Ovary (tissue), 9 donors: ENCODE results near the gene RNF166. TPM values are rescaled to one million over a fixed set of nuclear protein-coding genes. Genes with fewer than 3 reads are reported as not detected.

Experiments used
- DNase-seq, 5 donors: peaks; one replicate each; pipeline ENCODE4 v3.0.0-alpha.2; 2019 to 2020
- H3K27ac ChIP-seq, 2 donors: fragments of 200-600 bp; one replicate each; pipeline versions ENCODE4 v1.5.1 to v1.8.0; 2019 to 2022
- H3K27me3 ChIP-seq: fragments of 200-600 bp; one replicate; pipeline ENCODE4 v1.8.0; 2022
- H3K36me3 ChIP-seq: fragments of 200-600 bp; sonication (generic); one replicate; pipeline ENCODE4 v1.5.1; 2019
- H3K4me1 ChIP-seq: one replicate; pipeline ENCODE4 v1.8.1; 2013; ENCODE audit warnings: mild to moderate bottlenecking, moderate library complexity; ENCODE audit not compliant: insufficient read depth
- H3K4me3 ChIP-seq: fragments of 200-600 bp; sonication (generic); one replicate; pipeline ENCODE4 v1.5.1; 2017
- H3K9me3 ChIP-seq, 2 donors: fragments of 200-600 bp in 1 of 2; sonication (generic) in 1 of 2; one replicate each; pipeline versions ENCODE4 v1.5.1 to v1.8.1; 2013 to 2019; ENCODE audit warnings: mild to moderate bottlenecking in 1 of 2, moderate library complexity in 1 of 2
- CTCF ChIP-seq, 3 donors: fragments of 450-650 bp in 2 of 3; fragments of 200-600 bp in 1 of 3; IDR thresholded peaks; one replicate each; pipeline versions ENCODE4 v1.5.1 to v1.8.0; 2016 to 2022; ENCODE audit warnings: antibody characterized with exemption in 3 of 3, mild to moderate bottlenecking in 1 of 3
- EP300 ChIP-seq: sonication (generic); formaldehyde crosslinking; IDR thresholded peaks from one replicate; pipeline ENCODE4 v1.6.1; 2017; ENCODE audit warnings: antibody characterized with exemption
- POLR2A ChIP-seq: fragments of 450-650 bp; IDR thresholded peaks from one replicate; pipeline ENCODE4 v1.6.1; 2017; ENCODE audit warnings: antibody characterized with exemption, mild to moderate bottlenecking, moderate library complexity
- WGBS, 3 donors: extraction: QIAGEN DNeasy Blood & Tissue Kit in 1 of 3; methylation state at CpG; one replicate each; pipeline versions ENCODE4 v1.1.5 to v1.1.7; 2013 to 2017; 5-methylcytosine and 5-hydroxymethylcytosine counted together
- intact Hi-C, 4 donors: fragments of 100-400 bp; cut with DNase I; formaldehyde crosslinking; loops; one replicate each; pipeline versions ENCODE4 v1.11.0 to v1.15.1; 2022 to 2023
- polyA plus RNA-seq, 2 donors: library from polyadenylated mRNA; stranded (reverse); fragments of 200-250 nt in 1 of 2; fragments of 350-450 nt in 1 of 2; fragmentation: Illumina TruSeq in 1 of 2; extraction: RNeasy Lipid Tissue Mini Kit (QIAGEN cat#74804) in 1 of 2; gene quantifications; one replicate each; pipeline ENCODE4 v1.2.3, GENCODE V29; 2013 to 2014
- total RNA-seq, 7 donors: library from RNA; depleted of rRNA in 2 of 7; stranded (reverse); fragments of >200 nt in 2 of 7; fragmentation: NEBNext Ultra II Directional in 3 of 7; extraction: Animal tissue kit (Norgen Biotek cat#: 25700) in 3 of 7; gene quantifications; one replicate each; pipeline versions ENCODE4 v1.1.0 to v1.2.4, GENCODE V29; 2016 to 2023
- donor health status: DM: no; HTN: no; CAD: no; lungs with moderate emphysema.
- donor health status: DM: no; HTN: no; CAD: no.
- donor health status: Bipolar disorder and iron deficiency.
- donor health status: DM: yes; HTN: yes; CAD: no.
- donor health status: DM: no; HTN: no; CAD: no.
- donor health status: DM: yes; HTN: yes; CAD: no.

The RNF166 gene
- total and polyA plus RNA-seq, 9 donors: 4.7 to 26.5 (median 20.9) TPM

DNA sequence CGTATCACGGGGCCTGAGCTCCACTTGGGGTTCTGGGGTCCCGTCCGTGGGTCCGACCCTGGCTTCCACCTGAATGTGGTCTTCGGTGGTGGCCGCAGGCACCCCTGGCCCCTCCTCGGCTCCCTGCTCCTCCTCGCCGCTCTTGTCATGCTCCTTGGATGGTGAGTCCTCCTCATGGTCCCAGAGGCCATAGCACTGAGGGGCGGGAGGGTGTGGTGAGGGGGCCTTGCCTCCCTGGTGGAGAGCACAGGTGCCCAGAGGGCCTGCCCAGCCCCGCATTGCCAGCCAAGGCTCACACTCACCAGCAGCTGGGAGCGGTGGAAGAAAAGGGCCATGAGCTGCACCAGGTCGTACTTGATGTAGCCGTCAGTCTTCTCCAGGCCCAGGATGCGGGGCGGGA lies 15.0 kb upstream of the RNF166 start:
- Histone ChIP-seq H3K36me3 (no peaks in the 10 kb centered on the region), H3K9me3 (no peaks in the 10 kb centered on the region), H3K4me1 (no peaks in the 10 kb centered on the region), H3K27me3 (no peaks in the 10 kb centered on the region), H3K4me3 (no peak overlapping the region), H3K27ac (no peak overlapping the region)
- WGBS, 3 donors: 94 to 96% (median 94%) methylated on average over 17 of the region's 17 CpGs
- intact Hi-C loops: no loop called here
- no peak for TF ChIP-seq POLR2A
- TF ChIP-seq EP300: no peak
- no peak for TF ChIP-seq CTCF (IDR thresholded peaks at IDR 0.05)
- no peak for DNase-seq

DNA sequence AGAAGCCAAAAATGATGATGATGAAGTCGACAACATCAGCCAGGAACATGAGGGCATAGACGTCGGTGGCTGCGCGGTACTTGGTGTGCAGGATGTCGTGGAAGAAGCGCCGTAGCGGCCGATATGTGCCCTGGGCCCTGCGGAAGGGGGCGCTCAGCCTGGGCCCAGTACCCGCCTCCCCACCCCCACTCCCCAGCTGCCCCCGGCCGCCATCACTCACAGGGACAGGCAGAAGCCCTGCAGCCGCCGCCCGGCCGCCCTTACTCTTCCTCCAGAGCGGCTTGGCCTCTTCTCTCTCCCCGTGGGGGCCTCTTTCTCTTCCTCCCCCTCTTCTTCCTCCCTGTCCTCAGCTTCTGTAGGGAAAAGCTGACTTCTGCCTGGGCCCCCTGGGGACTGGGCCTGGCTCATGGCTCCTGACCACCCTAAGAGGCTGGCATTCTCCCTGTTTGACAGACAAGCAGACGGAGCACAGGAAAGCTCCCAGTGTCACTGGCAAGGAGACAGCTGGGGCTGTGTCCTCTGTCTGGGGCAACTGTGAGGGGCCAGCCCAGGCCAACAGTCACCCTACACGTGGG lies 14.3 kb upstream of the RNF166 start:
- Histone ChIP-seq H3K9me3 (no peaks in the 10 kb centered on the region), H3K36me3 (no peaks in the 10 kb centered on the region), H3K4me3 (no peak overlapping the region), H3K27me3 (no peaks in the 10 kb centered on the region), H3K4me1 (no peaks in the 10 kb centered on the region), H3K27ac (no peak overlapping the region)
- 88 to 92% (median 91%) methylated on average over 23 of the region's 23 CpGs for WGBS, 3 donors
- intact Hi-C loops: no loop called here
- TF ChIP-seq POLR2A (no peak), EP300 (no peak), CTCF (IDR thresholded peaks at IDR 0.05) (no peak)
- DNase-seq: no peak

GRCh38 chr16:88719933-88720296 lies 13.7 kb upstream of the RNF166 start:
- Histone ChIP-seq H3K4me3 (no peak overlapping the region), H3K4me1 (no peaks in the 10 kb centered on the region), H3K9me3 (no peaks in the 10 kb centered on the region), H3K27me3 (no peaks in the 10 kb centered on the region), H3K36me3 (no peaks in the 10 kb centered on the region), H3K27ac (no peak overlapping the region)
- no peak for TF ChIP-seq POLR2A
- no peak for TF ChIP-seq EP300
- no peak for TF ChIP-seq CTCF (IDR thresholded peaks at IDR 0.05)
- 92 to 94% (median 92%) methylated on average over 18 to 19 of the region's 19 CpGs for WGBS, 3 donors
- DNase-seq: no peak
- intact Hi-C loops: no loop called here

DNA sequence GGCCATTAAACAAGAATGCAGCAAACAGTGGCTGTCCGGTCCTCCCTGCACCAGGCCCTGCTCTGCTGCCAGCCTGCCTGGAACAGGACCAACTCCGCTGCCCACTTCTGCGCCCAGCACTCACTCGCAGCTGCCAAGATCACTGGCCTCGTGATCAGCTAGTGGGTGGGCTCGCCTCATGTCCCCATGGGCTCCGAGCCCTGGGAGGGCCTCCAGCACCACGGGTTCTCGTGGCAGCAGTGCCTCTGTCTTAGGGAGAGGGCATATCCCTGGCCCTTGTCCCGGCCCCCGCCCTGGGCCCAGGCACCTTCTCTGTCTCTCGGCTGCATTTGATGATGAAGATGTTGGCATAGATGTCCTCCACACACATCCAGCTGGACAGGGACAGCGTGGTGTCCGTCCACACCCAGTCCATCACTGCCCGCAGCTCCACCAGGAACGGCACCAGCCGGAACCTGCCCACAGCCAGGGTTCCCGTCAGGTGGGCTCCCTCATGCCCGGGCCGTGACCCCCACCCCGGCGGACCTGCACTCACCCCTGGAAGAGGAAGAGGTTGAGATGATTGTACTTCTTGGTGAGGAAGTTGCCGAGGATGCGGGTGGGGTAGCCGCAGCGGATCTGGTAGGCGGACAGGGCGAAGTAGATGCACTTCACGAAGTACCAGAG lies 13.2 kb upstream of the RNF166 start:
- intact Hi-C loops: no loop called here
- DNase-seq: no peak

More for the DNA sequence above, 13.2 kb upstream of the RNF166 start:
- 89 to 93% (median 91%) methylated on average over 28 to 29 of the region's 29 CpGs for WGBS, 3 donors
- no peaks in the 10 kb centered on the region for H3K4me1 ChIP-seq
- no peaks in the 10 kb centered on the region for H3K27me3 ChIP-seq
- H3K4me3 ChIP-seq: no peak overlapping the region
- H3K36me3 ChIP-seq: no peaks in the 10 kb centered on the region
- TF ChIP-seq CTCF (IDR thresholded peaks at IDR 0.05): no peak
- H3K27ac ChIP-seq: no peak overlapping the region
- no peaks in the 10 kb centered on the region for H3K9me3 ChIP-seq
